HuH-7 (cell line): Measurements from ENCODE around the gene GRM8.

ENCODE experiments used
- DNase-seq: peaks from one replicate; pipeline ENCODE4 v3.0.0; 2011; ENCODE audit warnings: low spot score

Gene GRM8

GRCh38 chr7:127146746-127147536 is 105.8 kb downstream of the GRM8 start:
- DNase-seq: peak; percentile 23

DNA sequence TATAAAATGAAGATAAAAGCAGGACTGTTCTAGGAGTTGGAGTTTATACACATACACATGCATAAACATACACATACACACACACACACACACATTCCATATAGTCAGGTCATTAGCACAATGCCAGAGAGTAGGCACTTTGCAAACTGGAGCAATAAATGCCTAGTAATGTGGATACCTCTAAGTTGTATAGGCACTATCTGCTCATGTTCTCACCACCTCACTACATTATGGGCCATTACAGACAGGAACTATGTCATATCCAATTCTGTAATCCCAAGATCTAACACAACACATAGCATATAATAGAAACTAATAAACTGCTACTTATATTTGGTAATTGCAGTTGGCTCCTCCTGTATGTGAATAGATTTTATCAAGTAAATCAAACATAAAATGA is 115.6 kb downstream of the GRM8 start:
- no peak for DNase-seq

DNA sequence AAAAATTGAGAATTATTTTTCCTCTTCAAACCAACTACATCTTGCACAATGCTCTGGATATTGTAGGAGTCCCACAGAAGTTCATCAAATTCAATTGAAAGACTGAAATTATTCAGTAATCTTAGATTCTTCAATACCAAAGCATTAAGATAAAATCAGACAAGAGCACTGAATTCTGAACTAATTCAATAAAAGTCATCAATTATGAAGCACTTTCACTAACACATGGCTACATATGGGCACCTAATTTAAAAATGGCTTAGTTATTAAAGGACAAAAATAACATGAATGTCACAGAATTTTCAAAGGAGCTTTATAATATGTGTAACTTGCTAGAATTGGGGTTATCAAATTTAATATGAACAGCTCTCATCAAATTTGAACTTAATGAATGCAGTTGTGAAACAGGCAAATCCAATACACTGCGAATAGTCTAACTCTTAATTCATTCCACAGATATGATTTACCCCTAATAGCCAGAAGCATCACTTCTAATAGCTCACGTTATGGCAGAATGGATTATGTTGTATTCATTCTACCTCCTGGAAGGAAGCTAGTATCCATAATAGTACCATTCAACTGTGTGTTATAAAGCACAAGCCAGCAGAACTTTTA is 116.8 kb downstream of the GRM8 start:
- no peak for DNase-seq

GRCh38 chr7:127123220-127123619 is 129.5 kb downstream of the GRM8 start:
- DNase-seq: no peak

- no peak for DNase-seq
Observed at GRCh38 chr7:127119517-127119916, 133.2 kb downstream of the GRM8 start.

DNA sequence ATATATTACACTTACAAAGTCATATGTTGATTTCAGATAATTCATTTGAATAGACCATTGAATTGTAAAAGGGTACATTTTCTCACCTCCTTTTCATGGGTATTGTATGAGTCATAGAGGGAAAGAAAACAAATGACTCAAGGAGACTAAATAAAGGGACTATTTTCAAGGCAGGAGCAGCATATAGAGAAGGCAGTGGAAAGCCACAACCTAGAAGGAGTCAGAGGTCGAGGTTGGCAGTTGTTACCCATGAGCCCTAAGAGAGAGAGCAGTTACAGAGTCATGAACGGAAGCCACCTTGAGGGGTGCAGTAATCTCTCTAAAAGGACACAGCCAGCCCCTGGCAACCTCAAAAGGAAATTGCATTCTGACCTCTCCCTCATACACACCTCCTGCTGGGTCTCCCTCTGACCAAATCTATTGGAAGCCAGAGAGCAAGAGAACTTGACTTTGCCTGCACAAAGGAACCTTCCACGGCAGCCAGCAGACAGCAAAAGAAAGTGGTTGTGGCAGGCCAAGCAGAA is 137.9 kb downstream of the GRM8 start:
- DNase-seq: no peak

GRCh38 chr7:127107601-127108007 is 145.1 kb downstream of the GRM8 start:
- DNase-seq: peak; percentile 56

DNA sequence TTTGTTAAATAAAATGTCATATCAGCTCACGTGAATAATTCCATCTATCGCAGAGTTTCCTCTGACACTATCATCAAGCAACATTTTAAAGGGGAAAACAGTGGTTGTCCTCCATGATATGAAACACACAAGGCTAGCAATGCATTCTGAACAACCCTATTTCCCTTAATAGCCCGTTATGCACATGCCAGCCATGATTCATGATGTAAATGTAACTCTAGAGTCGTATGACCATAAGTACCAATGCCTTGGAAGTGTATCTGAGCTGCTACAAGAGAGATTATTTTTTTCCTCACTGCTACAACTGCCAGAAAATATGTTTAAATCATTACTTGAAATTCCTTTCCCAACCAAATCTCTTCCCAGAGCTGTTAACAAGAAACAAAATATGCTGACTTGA is 159.4 kb downstream of the GRM8 start:
- DNase-seq: no peak

DNA sequence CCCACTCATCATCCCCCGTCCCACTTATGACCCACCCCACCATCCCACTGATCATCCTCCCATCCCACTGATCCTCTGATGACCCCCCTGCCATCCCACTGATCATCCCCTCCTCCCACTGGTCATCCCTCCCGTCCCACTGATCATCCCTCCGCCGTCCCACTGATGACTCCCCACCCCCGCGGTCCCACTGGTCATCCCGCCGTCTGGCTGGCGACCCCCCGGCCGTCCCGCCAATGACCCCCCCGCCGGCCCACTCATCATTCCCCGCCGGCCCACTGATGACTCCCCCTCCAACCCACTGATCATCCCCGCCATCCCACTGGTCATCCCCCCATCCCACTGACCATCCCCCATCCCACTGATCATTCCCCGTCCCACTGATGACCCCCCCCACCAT is 161.1 kb downstream of the GRM8 start:
- no peak for DNase-seq

DNA sequence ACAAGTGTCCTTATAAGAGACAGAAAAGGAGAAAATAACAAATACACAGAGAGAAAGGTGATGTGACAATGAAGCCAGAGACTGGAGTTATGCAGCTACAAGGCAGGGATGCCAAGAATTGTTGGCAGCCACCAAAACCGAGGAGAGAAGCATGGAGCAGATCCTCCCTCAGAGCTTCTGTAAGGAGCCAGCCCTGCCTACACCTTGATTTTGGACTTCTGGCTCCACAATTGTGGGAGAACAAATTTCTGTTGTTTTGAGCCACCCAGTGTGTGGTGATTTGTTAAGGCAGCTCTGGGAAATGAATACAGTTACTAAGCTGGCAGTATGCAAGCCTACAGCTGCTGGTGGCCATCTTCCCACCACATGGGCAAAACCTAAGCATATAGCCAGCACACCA is 163.6 kb downstream of the GRM8 start:
- no peak for DNase-seq

DNA sequence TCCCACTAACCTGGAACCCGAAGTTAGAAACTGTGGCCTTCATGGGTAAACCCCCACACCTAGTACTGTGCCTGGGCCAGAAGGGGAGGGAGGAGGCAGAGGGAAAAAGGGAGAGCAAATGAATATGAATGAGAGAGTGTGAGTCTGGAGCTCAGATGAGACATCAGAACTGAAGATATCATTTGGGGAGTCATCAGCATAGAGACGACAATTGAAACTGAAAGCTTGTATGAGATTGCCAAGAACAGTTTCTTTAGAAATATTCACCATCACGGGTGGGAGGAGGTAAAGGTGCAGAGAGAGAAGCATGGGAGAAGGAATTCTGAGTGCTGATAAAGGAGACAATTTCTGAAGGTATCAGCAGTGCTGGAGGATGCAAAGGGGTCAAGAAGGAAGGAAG is 171.2 kb downstream of the GRM8 start:
- DNase-seq: no peak

- no peak for DNase-seq
Observed at GRCh38 chr7:127080576-127080975, 172.2 kb downstream of the GRM8 start.

- peak; percentile 13 for DNase-seq
Observed at GRCh38 chr7:127066974-127067373, 185.8 kb downstream of the GRM8 start.

DNA sequence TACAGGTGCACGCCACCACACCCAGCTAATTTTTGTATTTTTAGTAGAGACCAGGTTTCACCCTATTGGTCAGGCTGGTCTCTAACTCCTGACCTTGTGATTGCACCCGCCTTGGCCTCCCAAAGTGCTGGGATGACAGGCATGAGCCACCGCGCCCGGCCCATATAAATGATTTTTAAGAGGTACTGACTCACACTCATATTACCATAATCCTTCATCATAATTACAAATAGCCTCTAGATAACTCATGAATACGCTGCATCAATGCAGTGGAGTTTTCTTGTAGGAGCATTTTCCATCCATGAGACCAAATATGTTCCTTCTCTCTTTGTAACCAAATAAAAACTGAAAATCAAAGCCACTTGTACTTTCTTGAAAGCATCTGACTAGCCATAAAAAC is 193.3 kb downstream of the GRM8 start:
- no peak for DNase-seq

- no peak for DNase-seq
Observed at GRCh38 chr7:127057918-127058317, 194.8 kb downstream of the GRM8 start.

GRCh38 chr7:127056202-127056601 is 196.5 kb downstream of the GRM8 start:
- DNase-seq: no peak

- DNase-seq: no peak
Observed at GRCh38 chr7:127047521-127047920, 205.2 kb downstream of the GRM8 start.

DNA sequence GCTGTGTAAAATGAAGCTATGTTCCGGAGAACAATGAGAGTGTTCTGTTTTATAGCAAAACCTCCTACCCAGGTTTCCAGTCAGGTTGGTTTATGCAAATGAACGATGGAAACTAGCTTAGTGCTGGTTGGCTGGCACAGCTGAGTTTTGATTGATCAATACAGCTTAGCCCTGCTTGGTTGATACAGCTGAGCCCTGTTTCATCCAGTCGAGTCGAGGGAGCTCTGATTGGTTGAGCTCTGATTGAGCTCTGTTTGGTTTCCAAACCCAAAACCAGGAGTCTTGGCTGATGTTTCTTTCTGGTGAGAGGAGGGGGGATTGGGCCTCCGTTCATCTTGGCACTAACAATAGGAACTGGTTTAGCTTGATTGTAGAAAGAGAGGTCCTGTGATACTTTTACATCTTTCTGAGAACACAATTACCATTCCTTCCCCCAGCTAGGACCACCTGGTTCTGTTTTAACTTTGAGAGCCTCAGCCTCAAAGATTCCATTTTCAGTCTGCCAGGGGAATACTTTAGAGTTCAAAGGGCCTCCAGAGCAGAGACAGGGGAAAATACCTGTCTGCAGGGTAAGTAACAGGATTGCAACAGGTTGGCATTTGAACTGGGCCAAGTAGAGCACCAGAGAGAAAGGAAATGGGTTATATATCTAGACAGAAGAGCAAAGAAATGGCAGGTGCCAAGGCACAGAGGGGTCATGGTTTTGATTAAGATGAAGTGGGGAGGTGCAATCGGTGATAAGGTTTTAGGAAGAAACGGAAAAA is 210.9 kb downstream of the GRM8 start:
- no peak for DNase-seq

DNA sequence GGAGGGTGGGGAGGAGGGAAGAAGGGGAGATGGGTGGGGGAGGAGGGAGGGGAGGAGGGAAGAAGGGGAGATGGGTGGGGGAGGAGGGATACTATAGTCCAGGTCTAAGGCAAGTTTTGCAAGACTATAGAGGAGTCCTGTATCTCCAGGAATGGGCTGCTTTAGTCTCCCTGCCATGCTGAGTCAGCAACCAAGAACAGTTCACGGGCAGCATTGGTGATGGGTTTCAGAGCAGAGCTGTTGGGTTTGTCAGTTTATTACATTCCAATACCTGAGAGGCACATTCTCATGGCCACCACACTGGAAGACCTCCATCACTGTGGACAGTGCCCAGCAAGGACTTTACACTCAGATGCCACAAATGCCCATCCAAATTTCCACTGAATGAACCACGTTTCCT is 212.7 kb downstream of the GRM8 start:
- no peak for DNase-seq

DNA sequence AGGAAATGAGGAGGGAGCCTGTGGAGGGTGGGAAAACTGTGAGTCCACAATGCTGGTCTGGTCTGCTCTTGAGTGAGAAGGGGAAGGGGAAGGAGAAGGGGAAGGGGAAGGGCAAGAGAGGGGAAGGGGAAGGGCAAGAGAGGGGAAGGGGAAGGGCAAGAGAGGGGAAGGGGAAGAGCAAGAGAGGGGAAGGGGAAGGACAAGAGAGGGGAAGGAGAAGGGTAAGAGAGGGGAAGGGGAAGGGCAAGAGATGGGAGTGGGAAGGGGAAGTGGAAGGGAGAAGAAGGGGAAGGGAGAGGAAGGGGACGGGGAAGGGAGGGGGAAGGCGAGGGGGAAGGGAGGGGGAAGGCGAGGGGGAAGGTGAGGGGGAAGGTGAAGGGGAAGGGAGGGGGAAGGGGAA is 213.2 kb downstream of the GRM8 start:
- no peak for DNase-seq

DNA sequence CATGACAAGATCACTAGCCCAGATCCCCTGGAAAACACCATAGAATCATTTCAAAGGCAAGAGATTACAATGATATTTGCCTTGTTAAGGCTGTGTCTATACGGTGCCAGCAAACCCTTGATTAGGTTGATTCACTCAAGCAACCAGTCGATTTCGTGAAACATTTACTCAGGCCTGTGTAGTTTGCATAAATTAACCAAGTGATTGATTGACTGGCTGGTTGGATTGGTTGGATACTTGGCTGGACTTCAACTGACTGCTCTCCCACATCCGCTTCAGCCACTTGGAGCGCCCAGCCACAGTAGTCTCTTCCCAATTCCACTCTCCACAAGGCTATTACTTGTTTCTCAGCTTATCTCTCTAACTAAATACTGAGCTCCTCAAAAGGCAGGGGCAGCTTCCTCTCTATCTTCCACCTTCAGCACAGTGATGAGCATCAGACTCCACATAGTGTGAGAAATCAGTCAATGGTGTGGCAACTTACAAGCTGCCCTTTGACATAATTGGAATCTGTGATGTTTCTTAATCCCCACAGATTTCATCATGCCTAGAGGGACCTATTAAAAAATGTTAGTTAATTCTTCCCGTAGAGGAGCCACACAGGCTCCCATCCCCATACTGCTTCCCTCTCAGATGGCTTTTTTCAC is 217.4 kb downstream of the GRM8 start:
- DNase-seq: no peak

DNA sequence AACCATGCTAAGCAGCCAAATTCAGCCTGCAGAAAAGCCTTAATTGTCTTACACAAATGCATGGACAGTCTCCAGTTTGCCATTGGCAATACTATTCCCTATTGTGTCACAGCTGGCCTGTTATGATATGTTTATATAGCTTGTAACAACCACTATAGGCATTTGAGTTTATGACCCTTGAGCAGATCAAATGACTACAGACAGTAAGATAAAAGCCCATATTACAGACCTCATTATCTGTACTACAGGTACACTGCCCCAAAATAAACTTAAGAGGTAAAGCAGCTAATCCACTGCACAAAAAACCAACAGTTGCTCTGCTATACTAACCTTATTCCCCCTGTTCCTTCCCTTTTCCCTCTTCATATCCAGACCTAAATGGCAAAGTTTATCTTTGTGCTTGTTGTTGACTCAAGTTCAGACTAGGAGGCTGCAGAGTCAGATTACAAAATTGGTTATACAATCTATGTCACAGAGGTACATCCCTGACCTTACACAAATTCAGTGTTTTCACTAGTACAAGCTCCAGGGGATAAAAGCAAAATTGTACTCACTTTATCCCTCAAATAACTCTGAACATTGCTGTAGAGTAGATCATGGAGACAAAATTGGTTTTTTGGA is 218.4 kb downstream of the GRM8 start:
- no peak for DNase-seq
